Measurements from ENCODE around the gene CCDC136.

Gene CCDC136

DNA sequence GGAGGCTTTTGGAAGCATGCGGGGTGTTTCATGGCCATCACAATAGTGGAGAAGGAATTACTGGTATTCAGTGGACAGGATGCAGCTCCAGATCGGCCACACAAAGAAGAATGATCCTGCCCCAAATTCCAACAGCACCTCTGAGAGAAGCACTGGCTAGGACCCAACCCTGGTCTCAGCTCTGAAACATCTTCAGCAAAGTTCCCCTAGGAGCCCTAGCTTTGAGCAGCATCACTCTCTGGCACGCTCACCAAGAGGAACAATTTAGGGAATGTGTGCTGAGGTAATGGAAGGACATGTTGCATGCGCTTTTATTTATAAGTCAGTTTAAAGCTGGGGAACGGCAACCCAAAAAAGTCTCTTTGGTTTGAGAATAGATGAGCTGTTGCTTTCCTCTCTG is 10.6 kb upstream of the CCDC136 start (continued):
- TF ChIP-seq, protein P1, sequence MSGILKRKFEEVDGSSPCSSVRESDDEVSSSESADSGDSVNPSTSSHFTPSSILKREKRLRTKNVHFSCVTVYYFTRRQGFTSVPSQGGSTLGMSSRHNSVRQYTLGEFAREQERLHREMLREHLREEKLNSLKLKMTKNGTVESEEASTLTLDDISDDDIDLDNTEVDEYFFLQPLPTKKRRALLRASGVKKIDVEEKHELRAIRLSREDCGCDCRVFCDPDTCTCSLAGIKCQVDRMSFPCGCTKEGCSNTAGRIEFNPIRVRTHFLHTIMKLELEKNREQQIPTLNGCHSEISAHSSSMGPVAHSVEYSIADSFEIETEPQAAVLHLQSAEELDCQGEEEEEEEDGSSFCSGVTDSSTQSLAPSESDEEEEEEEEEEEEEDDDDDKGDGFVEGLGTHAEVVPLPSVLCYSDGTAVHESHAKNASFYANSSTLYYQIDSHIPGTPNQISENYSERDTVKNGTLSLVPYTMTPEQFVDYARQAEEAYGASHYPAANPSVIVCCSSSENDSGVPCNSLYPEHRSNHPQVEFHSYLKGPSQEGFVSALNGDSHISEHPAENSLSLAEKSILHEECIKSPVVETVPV (CRISPR knock-in tag; IDR thresholded peaks at IDR 0.05) = no peak
- no peak for TF ChIP-seq ZNF565 (CRISPR knock-in tag; conservative IDR thresholded peaks at IDR 0.05; ENCODE audit: low read depth)
- no peak for TF ChIP-seq CREB5 (CRISPR knock-in tag; IDR thresholded peaks at IDR 0.05; ENCODE audit: low read depth)
- TF ChIP-seq ZFP3 (CRISPR knock-in tag; IDR thresholded peaks at IDR 0.05) = no peak

DNA sequence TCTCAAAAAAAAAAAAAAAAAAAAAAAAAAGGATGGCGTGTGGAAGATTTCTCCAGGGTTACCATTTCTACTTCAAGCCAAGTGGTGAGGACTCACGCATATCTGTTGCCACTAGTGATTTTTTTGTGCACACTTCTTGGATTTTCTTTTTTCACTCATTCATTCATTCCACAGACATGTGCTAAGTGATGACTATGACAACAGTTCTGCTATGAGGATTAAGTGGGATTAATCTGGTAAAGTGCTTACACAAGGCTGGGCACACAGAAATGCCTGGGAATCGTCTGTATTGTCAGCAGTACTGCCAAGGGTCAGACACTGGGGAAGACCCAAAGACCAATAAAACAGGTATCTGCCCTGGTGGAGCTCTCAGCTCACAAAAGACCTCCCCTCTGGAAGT is 9.9 kb upstream of the CCDC136 start:
- no peak for TF ChIP-seq CSDC2 (CRISPR knock-in tag; IDR thresholded peaks at IDR 0.05)
- TF ChIP-seq, protein P2, sequence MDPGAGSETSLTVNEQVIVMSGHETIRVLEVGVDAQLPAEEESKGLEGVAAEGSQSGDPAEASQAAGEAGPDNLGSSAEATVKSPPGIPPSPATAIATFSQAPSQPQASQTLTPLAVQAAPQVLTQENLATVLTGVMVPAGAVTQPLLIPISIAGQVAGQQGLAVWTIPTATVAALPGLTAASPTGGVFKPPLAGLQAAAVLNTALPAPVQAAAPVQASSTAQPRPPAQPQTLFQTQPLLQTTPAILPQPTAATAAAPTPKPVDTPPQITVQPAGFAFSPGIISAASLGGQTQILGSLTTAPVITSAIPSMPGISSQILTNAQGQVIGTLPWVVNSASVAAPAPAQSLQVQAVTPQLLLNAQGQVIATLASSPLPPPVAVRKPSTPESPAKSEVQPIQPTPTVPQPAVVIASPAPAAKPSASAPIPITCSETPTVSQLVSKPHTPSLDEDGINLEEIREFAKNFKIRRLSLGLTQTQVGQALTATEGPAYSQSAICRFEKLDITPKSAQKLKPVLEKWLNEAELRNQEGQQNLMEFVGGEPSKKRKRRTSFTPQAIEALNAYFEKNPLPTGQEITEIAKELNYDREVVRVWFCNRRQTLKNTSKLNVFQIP (CRISPR knock-in tag; IDR thresholded peaks at IDR 0.05; ENCODE audit: borderline replicate concordance, low read depth) = no peak
- no peak for TF ChIP-seq GLIS3 (CRISPR knock-in tag; IDR thresholded peaks at IDR 0.05)
- no peak for TF ChIP-seq ZFP30 (CRISPR knock-in tag; IDR thresholded peaks at IDR 0.05)
- TF ChIP-seq BACH2 (CRISPR knock-in tag; IDR thresholded peaks at IDR 0.05; ENCODE audit: borderline replicate concordance) = no peak
- TF ChIP-seq ZC3H10 (CRISPR knock-in tag; IDR thresholded peaks at IDR 0.05) = no peak
- TF ChIP-seq, protein P1 (CRISPR knock-in tag; IDR thresholded peaks at IDR 0.05) = no peak
- no peak for TF ChIP-seq ZNF70 (CRISPR knock-in tag; IDR thresholded peaks at IDR 0.05)
- TF ChIP-seq, protein P3, sequence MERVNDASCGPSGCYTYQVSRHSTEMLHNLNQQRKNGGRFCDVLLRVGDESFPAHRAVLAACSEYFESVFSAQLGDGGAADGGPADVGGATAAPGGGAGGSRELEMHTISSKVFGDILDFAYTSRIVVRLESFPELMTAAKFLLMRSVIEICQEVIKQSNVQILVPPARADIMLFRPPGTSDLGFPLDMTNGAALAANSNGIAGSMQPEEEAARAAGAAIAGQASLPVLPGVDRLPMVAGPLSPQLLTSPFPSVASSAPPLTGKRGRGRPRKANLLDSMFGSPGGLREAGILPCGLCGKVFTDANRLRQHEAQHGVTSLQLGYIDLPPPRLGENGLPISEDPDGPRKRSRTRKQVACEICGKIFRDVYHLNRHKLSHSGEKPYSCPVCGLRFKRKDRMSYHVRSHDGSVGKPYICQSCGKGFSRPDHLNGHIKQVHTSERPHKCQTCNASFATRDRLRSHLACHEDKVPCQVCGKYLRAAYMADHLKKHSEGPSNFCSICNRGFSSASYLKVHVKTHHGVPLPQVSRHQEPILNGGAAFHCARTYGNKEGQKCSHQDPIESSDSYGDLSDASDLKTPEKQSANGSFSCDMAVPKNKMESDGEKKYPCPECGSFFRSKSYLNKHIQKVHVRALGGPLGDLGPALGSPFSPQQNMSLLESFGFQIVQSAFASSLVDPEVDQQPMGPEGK (CRISPR knock-in tag; IDR thresholded peaks at IDR 0.05; ENCODE audit: borderline replicate concordance) = no peak
- no peak for TF ChIP-seq SNAI2 (CRISPR knock-in tag; IDR thresholded peaks at IDR 0.05)
- no peak for TF ChIP-seq TSHZ2 (CRISPR knock-in tag; IDR thresholded peaks at IDR 0.05)
- no peak for TF ChIP-seq PPARA (CRISPR knock-in tag; IDR thresholded peaks at IDR 0.05; ENCODE audit: borderline replicate concordance)
- no peak for ATAC-seq

DNA sequence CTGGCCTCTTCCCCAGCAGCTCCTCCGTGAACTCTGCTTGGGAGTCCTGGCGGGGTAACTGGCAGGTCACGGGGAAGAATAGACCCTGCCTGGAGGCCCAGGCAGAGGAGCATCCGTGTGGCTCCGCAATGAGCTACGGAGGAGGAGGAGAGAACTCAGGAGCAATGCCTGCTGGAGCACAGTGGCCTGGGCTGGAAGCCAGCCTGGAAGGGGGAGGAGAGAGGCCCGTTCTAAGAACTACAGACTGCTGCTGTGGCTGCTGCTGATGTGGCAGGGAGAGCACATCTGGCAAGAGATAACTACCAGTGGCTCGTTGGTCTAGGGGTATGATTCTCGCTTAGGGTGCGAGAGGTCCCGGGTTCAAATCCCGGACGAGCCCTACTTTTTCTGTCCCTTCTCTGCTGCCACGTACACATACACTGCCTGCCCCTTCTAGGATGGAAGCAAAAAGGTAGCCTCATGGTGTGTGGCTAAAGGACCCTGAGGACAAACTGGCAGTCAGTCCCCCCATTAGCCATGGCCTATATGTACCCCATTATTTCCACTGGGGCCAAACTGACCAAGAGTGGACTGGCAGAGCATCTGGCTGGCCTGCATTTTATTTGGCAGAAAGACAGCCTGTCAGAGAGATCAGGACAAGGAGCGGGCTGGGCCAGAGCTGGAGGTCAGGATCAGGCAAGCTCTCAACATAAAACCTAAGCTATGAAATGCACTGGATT is 8.5 kb upstream of the CCDC136 start:
- ATAC-seq = peak; percentile 95
- TF ChIP-seq PPARA (CRISPR knock-in tag; IDR thresholded peaks at IDR 0.05; ENCODE audit: borderline replicate concordance) (no peak), OSR1 (CRISPR knock-in tag; IDR thresholded peaks at IDR 0.05) (no peak), ZNF70 (CRISPR knock-in tag; IDR thresholded peaks at IDR 0.05) (no peak)

GRCh38 chr7:128785738-128786137 is 6.0 kb upstream of the CCDC136 start:
- no peak for ATAC-seq
- TF ChIP-seq ZFP3 (CRISPR knock-in tag; IDR thresholded peaks at IDR 0.05) = no peak
- TF ChIP-seq TCF4 (CRISPR knock-in tag; IDR thresholded peaks at IDR 0.05; ENCODE audit: borderline replicate concordance) = no peak
- no peak for TF ChIP-seq ARNTL (CRISPR knock-in tag; IDR thresholded peaks at IDR 0.05; ENCODE audit: borderline replicate concordance, low read depth)
- TF ChIP-seq, protein P3 (CRISPR knock-in tag; IDR thresholded peaks at IDR 0.05; ENCODE audit: borderline replicate concordance) = no peak
- no peak for TF ChIP-seq PPARA (CRISPR knock-in tag; IDR thresholded peaks at IDR 0.05; ENCODE audit: borderline replicate concordance)
- no peak for TF ChIP-seq ZNF70 (CRISPR knock-in tag; IDR thresholded peaks at IDR 0.05)
- TF ChIP-seq, protein P1 (CRISPR knock-in tag; IDR thresholded peaks at IDR 0.05) = no peak
- TF ChIP-seq TOX (CRISPR knock-in tag; IDR thresholded peaks at IDR 0.05; ENCODE audit: borderline replicate concordance) = no peak

Measured in SK-N-SH treated with all-trans-retinoic acid at 6 μM for 48 hours (cell line).